ENCODE measurements around the gene MVB12B. TPM values are rescaled to one million over a fixed set of nuclear protein-coding genes. Genes with fewer than 3 reads are reported as not detected.

Gene MVB12B
- total RNA-seq, 4 donors from 2014 or later = 6.1 to 18.0 (median 13.2) TPM

- Histone ChIP-seq H3K4me3 (no peak overlapping the region), H3K27me3 (no peaks in the 10 kb centered on the region), H3K36me3 (no peaks in the 10 kb centered on the region), H3K4me1 (no peaks in the 10 kb centered on the region), H3K9me3 (peaks cover 0 to 14% (median 3%) of the 10 kb centered on the region in 3 donors), H3K27ac (no peak overlapping the region)
- ATAC-seq (no peak), DNase-seq (no peak)
- TF ChIP-seq CTCF (IDR thresholded peaks at IDR 0.05 in 4 of 5, conservative IDR thresholded peaks at IDR 0.05 in 1 of 5) (no peak), POLR2A (IDR thresholded peaks at IDR 0.05) (no peak)
- intact Hi-C loops (cut with DNase I; ENCODE audit: low total_unique reads) (no loop called here), in situ Hi-C loops (cut with MboI; ENCODE audit: low sequenced_read_pairs in 4 of 4) (loop anchor here (5.0 to 25.0 kb wide), 4 partner anchors 78 to 175 kb away; no protein-coding TSS in a partner anchor)
Measured at GRCh38 chr9:126319671-126320070, 7.0 kb upstream of the MVB12B start.

- Histone ChIP-seq H3K27ac (no peak overlapping the region), H3K27me3 (no peaks in the 10 kb centered on the region), H3K4me1 (no peaks in the 10 kb centered on the region), H3K9me3 (peaks cover 0 to 14% (median 3%) of the 10 kb centered on the region in 3 donors), H3K4me3 (no peak overlapping the region), H3K36me3 (no peaks in the 10 kb centered on the region)
- in situ Hi-C loops (cut with MboI; ENCODE audit: low sequenced_read_pairs in 4 of 4) = loop anchor here in 2 of 4 donors (25.0 kb wide), 1 partner anchor 167 kb away; no protein-coding TSS in a partner anchor
- ATAC-seq (no peak), DNase-seq (no peak)
- TF ChIP-seq CTCF (IDR thresholded peaks at IDR 0.05 in 4 of 5, conservative IDR thresholded peaks at IDR 0.05 in 1 of 5) = no peak
- no peak for TF ChIP-seq POLR2A (IDR thresholded peaks at IDR 0.05)
- intact Hi-C loops (cut with DNase I; ENCODE audit: low total_unique reads) = no loop called here
Measured at GRCh38 chr9:126320158-126320922, 6.3 kb upstream of the MVB12B start.

- no peaks in the 10 kb centered on the region for H3K27me3 ChIP-seq
- no peaks in the 10 kb centered on the region for H3K36me3 ChIP-seq
- intact Hi-C loops (cut with DNase I; ENCODE audit: low total_unique reads) = no loop called here
- DNase-seq (no peak), ATAC-seq (no peak)
- H3K4me1 ChIP-seq = no peaks in the 10 kb centered on the region
- no peak overlapping the region for H3K27ac ChIP-seq
- in situ Hi-C loops (cut with MboI; ENCODE audit: low sequenced_read_pairs in 4 of 4) = loop anchor here in 2 of 4 donors (25.0 kb wide), 1 partner anchor 166 kb away; no protein-coding TSS in a partner anchor
- H3K9me3 ChIP-seq = peaks cover 0 to 14% (median 3%) of the 10 kb centered on the region in 3 donors
- H3K4me3 ChIP-seq = no peak overlapping the region
- no peak for TF ChIP-seq CTCF (IDR thresholded peaks at IDR 0.05 in 4 of 5, conservative IDR thresholded peaks at IDR 0.05 in 1 of 5)
- no peak for TF ChIP-seq POLR2A (IDR thresholded peaks at IDR 0.05)
Measured at GRCh38 chr9:126321742-126322141, 4.9 kb upstream of the MVB12B start.

GRCh38 chr9:126325821-126326220, 808 bp upstream of the MVB12B start:
- TF ChIP-seq CTCF (IDR thresholded peaks at IDR 0.05 in 4 of 5, conservative IDR thresholded peaks at IDR 0.05 in 1 of 5) (no peak), POLR2A (IDR thresholded peaks at IDR 0.05) (no peak)
- Histone ChIP-seq H3K4me3 (peak overlapping the region; percentile 52 to 63 (median 56)), H3K4me1 (peaks cover 34 to 35% of the 10 kb centered on the region in 2 donors), H3K36me3 (no peaks in the 10 kb centered on the region), H3K27ac (peak overlapping the region; percentile 84 to 94 (median 88)), H3K9me3 (peaks cover 0 to 14% (median 3%) of the 10 kb centered on the region in 3 donors), H3K27me3 (no peaks in the 10 kb centered on the region)
- in situ Hi-C loops (cut with MboI; ENCODE audit: low sequenced_read_pairs in 4 of 4) (no loop called here), intact Hi-C loops (cut with DNase I; ENCODE audit: low total_unique reads) (loop anchor here (2.0 to 5.0 kb wide), 2 partner anchors 71 to 166 kb away; no protein-coding TSS in a partner anchor)
- DNase-seq = no peak
- ATAC-seq = no peak
